ENCODE data around the gene SH3RF3. TPM values are rescaled to one million over a fixed set of nuclear protein-coding genes. Genes with fewer than 3 reads are reported as not detected.

Gene SH3RF3
- total and polyA plus RNA-seq, 12 donors = 0.72 to 19.1 (median 12.2) TPM

- no peaks in the 10 kb centered on the region for H3K36me3 ChIP-seq (replicated peaks in 1 of 2)
- intact Hi-C loops (cut with DNase I) = no loop called here
- no peaks in the 10 kb centered on the region for H3K4me1 ChIP-seq (replicated peaks in 1 of 2)
- H3K27ac ChIP-seq = no peak overlapping the region
- no peak overlapping the region for H3K4me3 ChIP-seq
- no peaks in the 10 kb centered on the region for H3K27me3 ChIP-seq
- 92 to 99% (median 96%) methylated on average over 5 of the region's 5 CpGs for WGBS, 4 donors
- TF ChIP-seq CTCF (IDR thresholded peaks at IDR 0.05) (no peak), POLR2A (IDR thresholded peaks at IDR 0.05) (no peak)
- DNase-seq = no peak
- H3K9me3 ChIP-seq (replicated peaks in 1 of 3) = no peaks in the 10 kb centered on the region
Observed at GRCh38 chr2:109403841-109404201, 274.8 kb downstream of the SH3RF3 start.

GRCh38 chr2:109404681-109405080, 275.7 kb downstream of the SH3RF3 start:
- TF ChIP-seq CTCF (IDR thresholded peaks at IDR 0.05) (no peak), POLR2A (IDR thresholded peaks at IDR 0.05) (no peak)
- intact Hi-C loops (cut with DNase I) = no loop called here
- no peaks in the 10 kb centered on the region for H3K36me3 ChIP-seq (replicated peaks in 1 of 2)
- H3K4me1 ChIP-seq (replicated peaks in 1 of 2) = no peaks in the 10 kb centered on the region
- 95 to 98% (median 96%) methylated on average over 6 of the region's 6 CpGs for WGBS, 4 donors
- H3K4me3 ChIP-seq = no peak overlapping the region
- DNase-seq = no peak
- H3K27me3 ChIP-seq = no peaks in the 10 kb centered on the region
- no peak overlapping the region for H3K27ac ChIP-seq
- no peaks in the 10 kb centered on the region for H3K9me3 ChIP-seq (replicated peaks in 1 of 3)

GRCh38 chr2:109405873-109406272, 276.9 kb downstream of the SH3RF3 start:
- Histone ChIP-seq H3K27me3 (no peaks in the 10 kb centered on the region), H3K27ac (no peak overlapping the region), H3K4me1 (replicated peaks in 1 of 2) (no peaks in the 10 kb centered on the region), H3K36me3 (replicated peaks in 1 of 2) (no peaks in the 10 kb centered on the region), H3K4me3 (no peak overlapping the region), H3K9me3 (replicated peaks in 1 of 3) (no peaks in the 10 kb centered on the region)
- TF ChIP-seq POLR2A (IDR thresholded peaks at IDR 0.05) = no peak
- TF ChIP-seq CTCF (IDR thresholded peaks at IDR 0.05) = no peak
- no peak for DNase-seq
- 94 to 100% (median 96%) methylated on average over 1 to 10 of the region's 10 CpGs for WGBS, 4 donors
- intact Hi-C loops (cut with DNase I) = no loop called here

GRCh38 chr2:109406301-109406700, 277.3 kb downstream of the SH3RF3 start:
- Histone ChIP-seq H3K9me3 (replicated peaks in 1 of 3) (no peaks in the 10 kb centered on the region), H3K27ac (no peak overlapping the region), H3K4me1 (replicated peaks in 1 of 2) (no peaks in the 10 kb centered on the region), H3K4me3 (no peak overlapping the region), H3K27me3 (no peaks in the 10 kb centered on the region), H3K36me3 (replicated peaks in 1 of 2) (no peaks in the 10 kb centered on the region)
- 94 to 100% (median 97%) methylated on average over 7 to 8 of the region's 8 CpGs for WGBS, 4 donors
- intact Hi-C loops (cut with DNase I) = no loop called here
- TF ChIP-seq CTCF (IDR thresholded peaks at IDR 0.05) (no peak), POLR2A (IDR thresholded peaks at IDR 0.05) (no peak)
- DNase-seq = no peak

Measured in adrenal gland (tissue), 12 donors.